ENCODE results near the gene AZI2. TPM values are rescaled to one million over a fixed set of nuclear protein-coding genes. Genes with fewer than 3 reads are reported as not detected.

Gene AZI2
- 10 to 100 TPM; 20.2 to 54.9 (median 33.5) TPM for total RNA-seq
- long read RNA-seq, full-length matches to known transcripts = 3 of 4 reads
- long read RNA-seq, partial matches to known transcripts = 0 of 4 reads
- long read RNA-seq, other reads (novel, unspliced or antisense) = 1 of 4 reads

GRCh38 chr3:28348629-28349468, at the start of gene AZI2, which contains the start of gene ZCWPW2:
Gene AZI2, minus strand, starts transcription at chr3:28348824. Its CDS starts 8,207 bp downstream, at chr3:28340617.
Gene ZCWPW2, plus strand, starts transcription at chr3:28348721. Its CDS starts 64,348 bp downstream, at chr3:28413069.
- H3K4me3 ChIP-seq = peak within 1 kb of the TSS; percentile 63 to 81 (median 79)
- intact Hi-C loops (cut with DNase I) = no loop called here
- no peaks in the 10 kb centered on the region for H3K36me3 ChIP-seq
- WGBS (ENCODE audit: insufficient coverage, low coverage, low lambda C conversion rate, missing lambda C conversion rate) = 0% methylated on average over 25 of the region's 83 CpGs
- peak; percentile 74 for TF ChIP-seq POLR2A (IDR thresholded peaks at IDR 0.05)
- TF ChIP-seq, protein P1, sequence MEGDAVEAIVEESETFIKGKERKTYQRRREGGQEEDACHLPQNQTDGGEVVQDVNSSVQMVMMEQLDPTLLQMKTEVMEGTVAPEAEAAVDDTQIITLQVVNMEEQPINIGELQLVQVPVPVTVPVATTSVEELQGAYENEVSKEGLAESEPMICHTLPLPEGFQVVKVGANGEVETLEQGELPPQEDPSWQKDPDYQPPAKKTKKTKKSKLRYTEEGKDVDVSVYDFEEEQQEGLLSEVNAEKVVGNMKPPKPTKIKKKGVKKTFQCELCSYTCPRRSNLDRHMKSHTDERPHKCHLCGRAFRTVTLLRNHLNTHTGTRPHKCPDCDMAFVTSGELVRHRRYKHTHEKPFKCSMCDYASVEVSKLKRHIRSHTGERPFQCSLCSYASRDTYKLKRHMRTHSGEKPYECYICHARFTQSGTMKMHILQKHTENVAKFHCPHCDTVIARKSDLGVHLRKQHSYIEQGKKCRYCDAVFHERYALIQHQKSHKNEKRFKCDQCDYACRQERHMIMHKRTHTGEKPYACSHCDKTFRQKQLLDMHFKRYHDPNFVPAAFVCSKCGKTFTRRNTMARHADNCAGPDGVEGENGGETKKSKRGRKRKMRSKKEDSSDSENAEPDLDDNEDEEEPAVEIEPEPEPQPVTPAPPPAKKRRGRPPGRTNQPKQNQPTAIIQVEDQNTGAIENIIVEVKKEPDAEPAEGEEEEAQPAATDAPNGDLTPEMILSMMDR (IDR thresholded peaks at IDR 0.05) = peak in 3 of 4 donors; percentile 9 to 19 (median 18)
- H3K4me1 ChIP-seq = peaks cover 0 to 19% (median 9%) of the 10 kb centered on the region in 4 donors
- ATAC-seq (peak; percentile 94 to 99 (median 97)), DNase-seq (peak; percentile 97 to 98 (median 98))
- H3K27me3 ChIP-seq = no peaks in the 10 kb centered on the region
- H3K9me3 ChIP-seq = no peaks in the 10 kb centered on the region
- H3K27ac ChIP-seq = peak within 1 kb of the TSS; percentile 99 to 100 (median 99)

DNA sequence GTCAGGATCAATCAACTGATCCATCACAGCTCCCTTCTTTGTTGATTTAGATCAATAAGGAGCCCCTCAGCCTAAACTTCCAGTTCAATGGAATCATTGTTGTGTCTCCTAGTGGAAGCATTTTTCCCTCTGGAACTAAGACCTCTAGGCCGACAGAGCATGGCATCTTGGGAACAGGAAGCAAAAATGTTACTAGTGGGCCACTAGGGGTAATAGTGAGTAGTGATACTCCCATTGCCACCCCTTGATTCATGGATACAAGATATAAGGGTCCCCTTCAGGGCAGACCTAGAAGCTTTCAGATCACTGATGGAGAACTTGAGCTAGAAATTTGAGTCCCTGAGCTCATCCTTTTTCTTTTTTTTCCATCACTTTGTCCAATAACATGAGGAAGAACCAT, 40.4 kb upstream of the AZI2 start:
- no peak overlapping the region for H3K4me3 ChIP-seq
- TF ChIP-seq POLR2A (IDR thresholded peaks at IDR 0.05) = no peak
- TF ChIP-seq, protein P1 (IDR thresholded peaks at IDR 0.05) = no peak
- intact Hi-C loops (cut with DNase I) = no loop called here
- H3K9me3 ChIP-seq = peaks cover 0 to 4% (median 0%) of the 10 kb centered on the region in 4 donors
- no peak overlapping the region for H3K27ac ChIP-seq
- ATAC-seq = no peak
- H3K36me3 ChIP-seq = no peaks in the 10 kb centered on the region
- 71% methylated on average over 1 of the region's 1 CpG for WGBS (ENCODE audit: insufficient coverage, low coverage, low lambda C conversion rate, missing lambda C conversion rate)
- no peak for DNase-seq
- no peaks in the 10 kb centered on the region for H3K27me3 ChIP-seq
- no peaks in the 10 kb centered on the region for H3K4me1 ChIP-seq

GRCh38 chr3:28386049-28386448, 37.4 kb upstream of the AZI2 start:
- no peak for DNase-seq
- no peaks in the 10 kb centered on the region for H3K36me3 ChIP-seq
- intact Hi-C loops (cut with DNase I) = no loop called here
- no peaks in the 10 kb centered on the region for H3K9me3 ChIP-seq
- WGBS (ENCODE audit: insufficient coverage, low coverage, low lambda C conversion rate, missing lambda C conversion rate) = 91% methylated on average over 5 of the region's 5 CpGs
- no peak overlapping the region for H3K27ac ChIP-seq
- H3K27me3 ChIP-seq = no peaks in the 10 kb centered on the region
- ATAC-seq = no peak
- no peaks in the 10 kb centered on the region for H3K4me1 ChIP-seq
- no peak for TF ChIP-seq POLR2A (IDR thresholded peaks at IDR 0.05)
- TF ChIP-seq, protein P1 (IDR thresholded peaks at IDR 0.05) = no peak
- H3K4me3 ChIP-seq = no peak overlapping the region

GRCh38 chr3:28376424-28376823, 27.8 kb upstream of the AZI2 start:
- no peak for DNase-seq
- WGBS (ENCODE audit: insufficient coverage, low coverage, low lambda C conversion rate, missing lambda C conversion rate) = 73% methylated on average over 4 of the region's 4 CpGs
- intact Hi-C loops (cut with DNase I) = no loop called here
- Histone ChIP-seq H3K4me3 (no peak overlapping the region), H3K4me1 (no peaks in the 10 kb centered on the region), H3K36me3 (no peaks in the 10 kb centered on the region), H3K27ac (no peak overlapping the region), H3K9me3 (peaks cover 0 to 5% (median 0%) of the 10 kb centered on the region in 4 donors), H3K27me3 (no peaks in the 10 kb centered on the region)
- ATAC-seq = peak; percentile 48 to 65 (median 51)
- no peak for TF ChIP-seq POLR2A (IDR thresholded peaks at IDR 0.05)
- TF ChIP-seq, protein P1 (IDR thresholded peaks at IDR 0.05) = no peak

Measured in right lobe of liver (tissue), 6 donors.